ENCODE data around the gene SPATA2L. TPM values are rescaled to one million over a fixed set of nuclear protein-coding genes. Genes with fewer than 3 reads are reported as not detected.

SPATA2L gene
- total and polyA plus RNA-seq, 2 of the 13 experiments (the other 11 are each of a cell fraction or from before 2014, with no cell fraction given), result 9.1 to 20.7 TPM

- TF ChIP-seq REST (IDR thresholded peaks at IDR 0.05; ENCODE audit: borderline replicate concordance in 1 of 2, low read depth in 1 of 2, low read length in 2 of 2), result 0 out of 4 replicates have a peak, but pooled peaks of 1 of the 2 experiments have one; percentile 18
- TF ChIP-seq ZMYM2 (CRISPR knock-in tag; IDR thresholded peaks at IDR 0.05), result no peak
- TF ChIP-seq HOXA5 (CRISPR knock-in tag; IDR thresholded peaks at IDR 0.05), result peak; percentile 42; the same call in 1 of the 2 replicates
- TF ChIP-seq ATF1 (CRISPR knock-in tag; IDR thresholded peaks at IDR 0.05), result no peak
- peak; percentile 100 for TF ChIP-seq ZNF343 (CRISPR knock-in tag; IDR thresholded peaks at IDR 0.05)
- TF ChIP-seq ZNF740 (CRISPR knock-in tag; IDR thresholded peaks at IDR 0.05), result peak; percentile 50; the same call in 1 of the 2 replicates
- TF ChIP-seq, protein P1, sequence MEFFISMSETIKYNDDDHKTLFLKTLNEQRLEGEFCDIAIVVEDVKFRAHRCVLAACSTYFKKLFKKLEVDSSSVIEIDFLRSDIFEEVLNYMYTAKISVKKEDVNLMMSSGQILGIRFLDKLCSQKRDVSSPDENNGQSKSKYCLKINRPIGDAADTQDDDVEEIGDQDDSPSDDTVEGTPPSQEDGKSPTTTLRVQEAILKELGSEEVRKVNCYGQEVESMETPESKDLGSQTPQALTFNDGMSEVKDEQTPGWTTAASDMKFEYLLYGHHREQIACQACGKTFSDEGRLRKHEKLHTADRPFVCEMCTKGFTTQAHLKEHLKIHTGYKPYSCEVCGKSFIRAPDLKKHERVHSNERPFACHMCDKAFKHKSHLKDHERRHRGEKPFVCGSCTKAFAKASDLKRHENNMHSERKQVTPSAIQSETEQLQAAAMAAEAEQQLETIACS (CRISPR knock-in tag; IDR thresholded peaks at IDR 0.05), result peak; percentile 58; the same call in 1 of the 2 replicates
- TF ChIP-seq ZNF574 (CRISPR knock-in tag; IDR thresholded peaks at IDR 0.05), result peak; percentile 43; the same call in 1 of the 2 replicates
- no peak for TF ChIP-seq E2F2 (CRISPR knock-in tag; IDR thresholded peaks at IDR 0.05; ENCODE audit: borderline replicate concordance)
- peak; percentile 92 for TF ChIP-seq ARNT2 (CRISPR knock-in tag; IDR thresholded peaks at IDR 0.05; ENCODE audit: low read depth)
- TF ChIP-seq, protein P2, sequence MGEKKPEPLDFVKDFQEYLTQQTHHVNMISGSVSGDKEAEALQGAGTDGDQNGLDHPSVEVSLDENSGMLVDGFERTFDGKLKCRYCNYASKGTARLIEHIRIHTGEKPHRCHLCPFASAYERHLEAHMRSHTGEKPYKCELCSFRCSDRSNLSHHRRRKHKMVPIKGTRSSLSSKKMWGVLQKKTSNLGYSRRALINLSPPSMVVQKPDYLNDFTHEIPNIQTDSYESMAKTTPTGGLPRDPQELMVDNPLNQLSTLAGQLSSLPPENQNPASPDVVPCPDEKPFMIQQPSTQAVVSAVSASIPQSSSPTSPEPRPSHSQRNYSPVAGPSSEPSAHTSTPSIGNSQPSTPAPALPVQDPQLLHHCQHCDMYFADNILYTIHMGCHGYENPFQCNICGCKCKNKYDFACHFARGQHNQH (CRISPR knock-in tag; IDR thresholded peaks at IDR 0.05), result 0 out of 2 replicates have a peak, but pooled peaks have one; percentile 7
- TF ChIP-seq, protein P3, sequence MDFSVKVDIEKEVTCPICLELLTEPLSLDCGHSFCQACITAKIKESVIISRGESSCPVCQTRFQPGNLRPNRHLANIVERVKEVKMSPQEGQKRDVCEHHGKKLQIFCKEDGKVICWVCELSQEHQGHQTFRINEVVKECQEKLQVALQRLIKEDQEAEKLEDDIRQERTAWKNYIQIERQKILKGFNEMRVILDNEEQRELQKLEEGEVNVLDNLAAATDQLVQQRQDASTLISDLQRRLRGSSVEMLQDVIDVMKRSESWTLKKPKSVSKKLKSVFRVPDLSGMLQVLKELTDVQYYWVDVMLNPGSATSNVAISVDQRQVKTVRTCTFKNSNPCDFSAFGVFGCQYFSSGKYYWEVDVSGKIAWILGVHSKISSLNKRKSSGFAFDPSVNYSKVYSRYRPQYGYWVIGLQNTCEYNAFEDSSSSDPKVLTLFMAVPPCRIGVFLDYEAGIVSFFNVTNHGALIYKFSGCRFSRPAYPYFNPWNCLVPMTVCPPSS (IDR thresholded peaks at IDR 0.05), result no peak
- TF ChIP-seq BORCS8-MEF2B (CRISPR knock-in tag; IDR thresholded peaks at IDR 0.05), result peak; percentile 78
These were observed at the start of gene SPATA2L (continued) for GRCh38 chr16:89701425-89702406.
